DND-41 (cell line): ENCODE data around the gene HOXC4.

Source experiments
- ATAC-seq: fragments of 200-7000 bp; cut with Tn5 transposase; 3 replicates; pipeline ENCODE4 v1.9.1; 2021; ENCODE audit warnings: low read depth; ENCODE audit not compliant: insufficient read depth
- DNase-seq: peaks from one replicate; pipeline ENCODE4 v3.0.0-alpha.2; 2020
- H2AFZ ChIP-seq: 2 replicates; pipeline ENCODE4 v1.6.0; 2012; ENCODE audit warnings: low read depth, low read length
- H3K27ac ChIP-seq: 2 replicates; pipeline ENCODE4 v1.5.1; 2012; ENCODE audit warnings: low read length, inconsistent platforms
- H3K27me3 ChIP-seq: fragments of 200-600 bp; sonication (generic); 2 replicates; pipeline ENCODE4 v1.6.0; 2012; ENCODE audit warnings: low read length, mild to moderate bottlenecking, inconsistent platforms; ENCODE audit not compliant: insufficient read depth, poor library complexity
- H3K36me3 ChIP-seq: 2 replicates; pipeline ENCODE4 v1.5.1; 2012; ENCODE audit warnings: low read length, inconsistent platforms; ENCODE audit not compliant: insufficient read depth
- H3K4me1 ChIP-seq: 2 replicates; pipeline ENCODE4 v1.5.1; 2012; ENCODE audit warnings: mild to moderate bottlenecking, low read length; ENCODE audit not compliant: insufficient read depth
- H3K4me2 ChIP-seq: 2 replicates; pipeline ENCODE4 v1.6.0; 2012; ENCODE audit warnings: mild to moderate bottlenecking, moderate library complexity, low read length, inconsistent platforms; ENCODE audit not compliant: insufficient read depth
- H3K4me3 ChIP-seq, 2 experiments: fragments of 200-600 bp in 1 of 2; shearing (Covaris generic) in 1 of 2; 2 replicates each; pipeline ENCODE4 v1.5.1; 2012 to 2016; ENCODE audit warnings: inconsistent platforms in 2 of 2, low read length in 2 of 2, mild to moderate bottlenecking in 2 of 2, low read depth in 1 of 2, moderate library complexity in 1 of 2
- H3K79me2 ChIP-seq: 2 replicates; pipeline ENCODE4 v1.6.0; 2012; ENCODE audit warnings: low read length, inconsistent platforms; ENCODE audit not compliant: insufficient read depth
- H3K9ac ChIP-seq: 2 replicates; pipeline ENCODE4 v1.6.0; 2012; ENCODE audit warnings: low read depth, mild to moderate bottlenecking, inconsistent platforms, low read length, moderate library complexity
- H3K9me3 ChIP-seq: 2 replicates; pipeline ENCODE4 v1.5.1; 2012; ENCODE audit warnings: low read length, moderate library complexity, mild to moderate bottlenecking, inconsistent platforms; ENCODE audit not compliant: insufficient read depth, severe bottlenecking
- H4K20me1 ChIP-seq: 2 replicates; pipeline ENCODE4 v1.6.0; 2012; ENCODE audit warnings: low read length; ENCODE audit not compliant: insufficient read depth
- EZH2 ChIP-seq: IDR thresholded peaks from 3 replicates; pipeline ENCODE4 v1.6.1; 2012; ENCODE audit warnings: borderline replicate concordance, low read depth, mild to moderate bottlenecking, moderate library complexity, low read length, inconsistent platforms; ENCODE audit not compliant: severe bottlenecking
- TF ChIP-seq, protein P1 (sequence below): IDR thresholded peaks from 2 replicates; pipeline ENCODE4 v1.5.1; 2012; ENCODE audit warnings: borderline replicate concordance, low read length, moderate library complexity, mild to moderate bottlenecking; ENCODE audit not compliant: poor library complexity, severe bottlenecking; ENCODE audit errors: extremely low read depth

The HOXC4 gene

DNA sequence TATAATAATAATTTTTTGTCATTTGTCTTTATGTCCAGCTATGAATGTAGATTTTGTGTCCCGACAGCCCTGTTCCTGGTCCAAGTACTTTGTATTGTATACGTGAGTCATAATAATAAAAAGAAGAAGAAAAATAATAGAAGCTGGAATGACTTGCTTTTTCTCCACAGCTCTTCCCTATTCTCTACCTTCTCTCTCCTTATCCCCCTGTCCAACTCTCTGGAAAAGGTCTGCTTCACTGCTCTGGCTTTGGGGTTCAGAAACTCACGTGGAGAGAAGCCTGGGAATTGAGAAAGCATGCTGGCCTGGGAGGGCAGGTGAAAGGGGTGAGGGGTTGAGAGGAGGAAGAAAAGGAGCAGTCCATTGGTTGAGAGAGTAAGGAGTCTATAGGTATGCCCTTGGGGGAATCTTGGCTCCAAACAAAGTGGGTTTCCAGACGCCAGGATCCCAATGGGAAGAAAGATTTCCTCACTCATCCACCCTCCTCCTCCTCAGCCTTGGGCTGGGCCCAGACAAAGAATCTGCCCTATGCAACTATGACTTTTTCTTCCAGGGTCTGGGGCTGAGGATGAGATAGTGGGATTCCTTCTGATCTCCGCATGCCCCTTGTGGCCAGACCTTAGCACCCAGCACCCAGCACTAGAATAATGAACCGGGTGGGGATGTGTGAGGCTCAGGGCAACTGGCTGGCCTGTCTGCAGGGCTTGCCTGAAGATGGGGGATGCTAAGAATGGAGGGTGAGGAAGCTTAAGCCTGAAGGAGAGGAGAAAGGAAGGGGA lies 40.8 kb upstream of the HOXC4 start:
- Histone ChIP-seq H3K79me2 (no peaks in the 10 kb centered on the region), H2AFZ (no peak overlapping the region), H3K4me1 (peaks cover 8% of the 10 kb centered on the region), H3K27ac (no peak overlapping the region), H3K27me3 (peaks cover 71% of the 10 kb centered on the region), H3K36me3 (no peaks in the 10 kb centered on the region), H4K20me1 (no peaks in the 10 kb centered on the region), H3K9me3 (no peaks in the 10 kb centered on the region), H3K4me3 (no peak overlapping the region), H3K4me2 (no peak overlapping the region), H3K9ac (no peak overlapping the region)
- no peak for DNase-seq
- TF ChIP-seq, protein P1, sequence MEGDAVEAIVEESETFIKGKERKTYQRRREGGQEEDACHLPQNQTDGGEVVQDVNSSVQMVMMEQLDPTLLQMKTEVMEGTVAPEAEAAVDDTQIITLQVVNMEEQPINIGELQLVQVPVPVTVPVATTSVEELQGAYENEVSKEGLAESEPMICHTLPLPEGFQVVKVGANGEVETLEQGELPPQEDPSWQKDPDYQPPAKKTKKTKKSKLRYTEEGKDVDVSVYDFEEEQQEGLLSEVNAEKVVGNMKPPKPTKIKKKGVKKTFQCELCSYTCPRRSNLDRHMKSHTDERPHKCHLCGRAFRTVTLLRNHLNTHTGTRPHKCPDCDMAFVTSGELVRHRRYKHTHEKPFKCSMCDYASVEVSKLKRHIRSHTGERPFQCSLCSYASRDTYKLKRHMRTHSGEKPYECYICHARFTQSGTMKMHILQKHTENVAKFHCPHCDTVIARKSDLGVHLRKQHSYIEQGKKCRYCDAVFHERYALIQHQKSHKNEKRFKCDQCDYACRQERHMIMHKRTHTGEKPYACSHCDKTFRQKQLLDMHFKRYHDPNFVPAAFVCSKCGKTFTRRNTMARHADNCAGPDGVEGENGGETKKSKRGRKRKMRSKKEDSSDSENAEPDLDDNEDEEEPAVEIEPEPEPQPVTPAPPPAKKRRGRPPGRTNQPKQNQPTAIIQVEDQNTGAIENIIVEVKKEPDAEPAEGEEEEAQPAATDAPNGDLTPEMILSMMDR, result peak; percentile 41
- TF ChIP-seq EZH2, result no peak
- no peak for ATAC-seq

DNA sequence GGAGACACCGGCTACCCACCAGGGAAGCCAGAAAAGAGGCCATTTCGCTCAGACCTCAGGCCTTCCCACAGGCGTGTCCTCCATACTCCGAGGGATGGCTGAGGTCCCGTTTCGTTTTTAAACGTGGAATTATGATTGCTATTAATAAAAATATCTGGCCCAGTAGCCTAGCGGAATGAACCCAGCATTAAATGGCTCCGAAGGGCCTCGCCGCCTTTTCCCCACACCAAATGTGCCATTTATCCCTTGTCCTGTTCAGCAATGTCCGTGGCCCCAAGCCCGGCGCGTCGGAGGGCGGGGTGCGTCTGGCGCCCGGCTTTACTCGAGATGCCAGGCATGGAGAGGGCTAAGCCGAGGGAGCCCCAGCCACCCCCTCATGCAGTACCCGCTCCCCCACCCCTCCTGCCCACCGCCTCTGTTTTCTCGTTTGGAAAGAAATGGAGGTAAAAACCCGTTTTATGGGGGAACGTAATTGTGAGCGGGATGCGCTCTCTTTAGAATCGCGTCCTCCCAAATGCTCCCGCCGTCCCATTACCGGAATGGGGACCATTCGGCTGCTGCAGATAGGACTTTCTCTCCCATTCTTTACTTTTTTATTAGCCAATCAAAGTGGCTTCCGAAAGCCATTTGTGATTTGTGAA lies 39.1 kb upstream of the HOXC4 start:
- no peaks in the 10 kb centered on the region for H4K20me1 ChIP-seq
- H3K9me3 ChIP-seq, result no peaks in the 10 kb centered on the region
- no peaks in the 10 kb centered on the region for H3K36me3 ChIP-seq
- TF ChIP-seq, protein P1, result no peak
- TF ChIP-seq EZH2, result no peak
- peaks cover 61% of the 10 kb centered on the region for H3K27me3 ChIP-seq
- H3K4me2 ChIP-seq, result no peak overlapping the region
- H3K4me3 ChIP-seq, result no peak overlapping the region
- no peak for DNase-seq
- ATAC-seq, result no peak
- peaks cover 17% of the 10 kb centered on the region for H3K4me1 ChIP-seq
- H2AFZ ChIP-seq, result no peak overlapping the region
- H3K79me2 ChIP-seq, result 0 out of 2 replicates have a peak, but pooled peaks cover 3% of the 10 kb centered on the region
- H3K9ac ChIP-seq, result no peak overlapping the region
- no peak overlapping the region for H3K27ac ChIP-seq

DNA sequence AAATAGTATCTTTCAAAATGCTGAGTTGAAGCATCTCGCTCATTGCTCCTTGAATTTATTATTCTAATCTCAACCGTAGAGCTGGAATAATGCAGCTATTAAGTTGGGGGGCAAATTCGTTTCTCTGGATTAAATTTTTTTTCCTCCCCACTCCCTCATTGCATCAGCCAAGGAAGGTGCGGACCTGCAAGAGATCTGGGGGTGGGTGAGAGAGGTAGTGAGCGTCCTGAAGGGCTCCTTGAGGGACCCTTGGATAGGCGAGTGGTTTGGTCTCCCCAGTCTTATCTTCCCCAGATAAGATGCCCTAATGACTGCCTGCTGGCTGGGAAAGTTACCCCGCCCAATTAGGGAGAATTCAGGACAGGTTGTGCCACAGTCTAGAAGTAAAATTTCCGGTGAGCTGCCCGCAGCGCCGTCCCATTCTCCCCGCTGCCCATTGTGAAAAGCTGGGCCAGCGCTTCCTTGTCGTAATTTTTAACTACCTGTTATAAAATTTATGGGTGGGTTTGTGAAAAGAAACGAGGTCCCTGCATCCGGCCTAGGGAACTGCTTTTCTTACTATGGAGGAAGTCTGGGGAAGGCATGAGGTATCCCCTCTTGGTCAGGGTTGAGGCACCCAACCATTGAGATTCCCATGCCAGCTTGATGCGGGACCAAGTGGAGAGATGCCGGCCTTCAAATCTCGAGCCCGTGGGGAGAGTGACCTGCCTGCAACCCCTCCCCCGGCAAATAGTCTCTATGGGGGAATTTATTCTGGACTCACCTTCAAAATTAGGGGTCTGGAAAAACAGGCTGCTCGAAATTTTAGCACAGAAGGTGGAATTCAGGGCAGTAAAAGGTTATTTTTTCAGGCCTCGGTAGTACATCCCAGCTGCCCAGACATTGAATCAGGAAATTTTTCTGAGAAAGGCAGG lies 38.4 kb upstream of the HOXC4 start:
- Histone ChIP-seq H2AFZ (no peak overlapping the region), H3K4me1 (peaks cover 17% of the 10 kb centered on the region), H3K27me3 (peaks cover 54% of the 10 kb centered on the region), H3K4me3 (no peak overlapping the region), H3K9me3 (no peaks in the 10 kb centered on the region), H3K4me2 (no peak overlapping the region), H4K20me1 (no peaks in the 10 kb centered on the region), H3K79me2 (0 out of 2 replicates have a peak, but pooled peaks cover 3% of the 10 kb centered on the region), H3K27ac (no peak overlapping the region), H3K36me3 (no peaks in the 10 kb centered on the region), H3K9ac (no peak overlapping the region)
- TF ChIP-seq EZH2, result no peak
- TF ChIP-seq, protein P1, result no peak
- ATAC-seq (no peak), DNase-seq (no peak)
